Prostate gland (tissue), 2 donors: ENCODE measurements around the gene G6PC3.

Experiments used
- CTCF ChIP-seq, 4 experiments: fragments of 200-600 bp in 2 of 4; fragments of 450-650 bp in 2 of 4; sonication (generic) in 2 of 4; IDR thresholded peaks; 1 replicate in 3 of 4; 2 replicates in 1 of 4; pipeline ENCODE4 v1.5.1; 2016 to 2019; ENCODE audit warnings: antibody characterized with exemption in 4 of 4, mild to moderate bottlenecking in 2 of 4, moderate library complexity in 2 of 4
- POLR2A ChIP-seq: fragments of 450-650 bp; IDR thresholded peaks from one replicate; pipeline ENCODE4 v1.6.1; 2016; ENCODE audit warnings: antibody characterized with exemption, mild to moderate bottlenecking
- POLR2AphosphoS5 ChIP-seq: sonication (generic); formaldehyde crosslinking; IDR thresholded peaks from one replicate; pipeline ENCODE4 v1.6.1; 2017; ENCODE audit warnings: antibody characterized with exemption

DNA sequence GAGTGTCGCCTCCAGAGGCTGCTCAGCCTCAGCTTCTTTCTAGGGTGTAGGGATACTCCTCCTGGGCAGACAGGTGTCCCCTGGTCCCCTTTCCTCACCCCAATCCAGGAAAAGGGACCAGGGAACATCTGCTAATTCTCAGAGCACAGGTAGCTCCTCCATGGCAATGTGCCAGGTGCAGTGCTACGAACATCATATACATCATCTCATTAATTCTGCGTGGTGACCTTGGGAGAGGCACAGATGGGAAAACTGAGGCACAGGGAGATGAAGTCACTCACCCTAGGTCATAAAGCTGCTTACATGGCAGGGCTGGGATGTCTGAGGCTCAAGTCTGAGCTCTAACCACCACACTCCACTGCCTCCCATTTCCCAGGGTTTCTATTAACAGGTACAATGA lies 41.2 kb downstream of the G6PC3 start:
- TF ChIP-seq POLR2AphosphoS5 (no peak), POLR2A (no peak), CTCF (IDR thresholded peaks at IDR 0.05) (no peak)
